Measurements from ENCODE around the gene CHAC2. TPM values are rescaled to one million over a fixed set of nuclear protein-coding genes. Genes with fewer than 3 reads are reported as not detected.

The CHAC2 gene
- total RNA-seq, 1 donor from 2014 or later = 4.7 TPM

DNA sequence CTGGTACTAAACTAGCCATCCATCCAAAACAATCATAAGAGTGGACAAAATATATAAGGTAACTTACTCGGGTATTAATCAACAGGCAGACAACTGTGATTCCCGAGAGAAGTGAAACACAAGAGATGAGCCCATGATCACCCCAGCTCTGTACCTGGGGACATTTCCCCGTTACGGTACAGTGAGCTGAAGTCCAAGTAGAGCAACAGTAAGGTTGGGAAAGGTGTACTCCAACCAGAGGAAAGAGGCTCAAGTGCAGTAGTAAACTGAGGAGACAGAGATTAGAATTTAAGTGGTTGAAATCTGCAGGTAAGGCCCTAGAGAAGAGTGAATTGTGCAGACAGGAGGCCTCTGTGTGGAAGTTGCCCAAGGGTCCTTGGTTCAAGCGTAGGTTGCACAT lies 30.5 kb upstream of the CHAC2 start:
- Mint-ChIP-seq H3K4me3 (no peak overlapping the region), H3K9me3 (peaks cover 6% of the 10 kb centered on the region), H3K4me1 (ENCODE audit: unreplicated experiment) (no peaks in the 10 kb centered on the region), H3K27ac (no peak overlapping the region), H3K27me3 (no peaks in the 10 kb centered on the region), H3K36me3 (peaks cover 31% of the 10 kb centered on the region)
- DNase-seq (ENCODE audit: extremely low spot score, unreplicated experiment) = no peak
- TF ChIP-seq, protein P1, sequence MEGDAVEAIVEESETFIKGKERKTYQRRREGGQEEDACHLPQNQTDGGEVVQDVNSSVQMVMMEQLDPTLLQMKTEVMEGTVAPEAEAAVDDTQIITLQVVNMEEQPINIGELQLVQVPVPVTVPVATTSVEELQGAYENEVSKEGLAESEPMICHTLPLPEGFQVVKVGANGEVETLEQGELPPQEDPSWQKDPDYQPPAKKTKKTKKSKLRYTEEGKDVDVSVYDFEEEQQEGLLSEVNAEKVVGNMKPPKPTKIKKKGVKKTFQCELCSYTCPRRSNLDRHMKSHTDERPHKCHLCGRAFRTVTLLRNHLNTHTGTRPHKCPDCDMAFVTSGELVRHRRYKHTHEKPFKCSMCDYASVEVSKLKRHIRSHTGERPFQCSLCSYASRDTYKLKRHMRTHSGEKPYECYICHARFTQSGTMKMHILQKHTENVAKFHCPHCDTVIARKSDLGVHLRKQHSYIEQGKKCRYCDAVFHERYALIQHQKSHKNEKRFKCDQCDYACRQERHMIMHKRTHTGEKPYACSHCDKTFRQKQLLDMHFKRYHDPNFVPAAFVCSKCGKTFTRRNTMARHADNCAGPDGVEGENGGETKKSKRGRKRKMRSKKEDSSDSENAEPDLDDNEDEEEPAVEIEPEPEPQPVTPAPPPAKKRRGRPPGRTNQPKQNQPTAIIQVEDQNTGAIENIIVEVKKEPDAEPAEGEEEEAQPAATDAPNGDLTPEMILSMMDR (conservative IDR thresholded peaks at IDR 0.05) = no peak

DNA sequence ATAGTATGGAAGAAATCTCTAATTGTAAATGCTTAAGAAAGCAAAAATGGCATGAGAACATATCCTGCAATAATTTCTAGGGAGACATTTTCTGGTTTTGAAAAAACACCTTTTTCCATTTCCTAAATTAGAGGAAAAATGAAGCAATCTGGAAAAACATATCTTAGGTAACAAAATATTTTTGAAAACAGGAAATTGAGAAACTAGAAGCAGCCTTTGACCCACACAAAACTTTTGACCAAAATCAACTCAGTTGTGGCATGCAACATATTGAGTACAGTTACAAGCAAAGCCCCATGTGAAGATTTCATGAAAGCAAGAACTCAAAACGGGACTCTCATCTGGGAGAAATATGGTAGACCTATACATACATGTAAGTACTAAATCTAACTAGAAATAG lies 28.6 kb upstream of the CHAC2 start:
- TF ChIP-seq, protein P1 (conservative IDR thresholded peaks at IDR 0.05) = no peak
- Mint-ChIP-seq H3K9me3 (peaks cover 6% of the 10 kb centered on the region), H3K4me1 (ENCODE audit: unreplicated experiment) (no peaks in the 10 kb centered on the region), H3K36me3 (peaks cover 28% of the 10 kb centered on the region), H3K27ac (no peak overlapping the region), H3K27me3 (no peaks in the 10 kb centered on the region), H3K4me3 (no peak overlapping the region)
- DNase-seq (ENCODE audit: extremely low spot score, unreplicated experiment) = no peak

DNA sequence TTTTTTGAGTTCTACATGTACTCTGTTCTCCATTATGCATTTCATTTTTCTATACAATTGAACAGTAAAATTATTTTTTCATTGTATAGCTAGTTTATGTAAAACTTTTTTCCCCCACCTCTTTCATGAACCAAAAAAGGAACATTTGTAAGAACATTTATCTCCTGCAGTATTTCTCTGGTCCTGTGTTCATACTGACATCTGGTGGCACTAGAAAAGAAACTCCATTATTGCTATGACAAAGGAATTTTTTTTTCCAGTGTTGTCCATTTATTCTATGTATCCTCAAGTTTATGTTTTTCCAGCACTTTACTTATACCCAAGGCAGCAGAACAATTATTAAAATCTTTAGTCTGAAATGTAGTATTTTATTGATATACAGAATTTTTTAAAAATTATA lies 27.4 kb upstream of the CHAC2 start:
- Mint-ChIP-seq H3K4me3 (no peak overlapping the region), H3K36me3 (peaks cover 20% of the 10 kb centered on the region), H3K27ac (no peak overlapping the region), H3K4me1 (ENCODE audit: unreplicated experiment) (no peaks in the 10 kb centered on the region), H3K27me3 (no peaks in the 10 kb centered on the region), H3K9me3 (no peaks in the 10 kb centered on the region)
- DNase-seq (ENCODE audit: extremely low spot score, unreplicated experiment) = no peak
- TF ChIP-seq, protein P1 (conservative IDR thresholded peaks at IDR 0.05) = peak; percentile 69

DNA sequence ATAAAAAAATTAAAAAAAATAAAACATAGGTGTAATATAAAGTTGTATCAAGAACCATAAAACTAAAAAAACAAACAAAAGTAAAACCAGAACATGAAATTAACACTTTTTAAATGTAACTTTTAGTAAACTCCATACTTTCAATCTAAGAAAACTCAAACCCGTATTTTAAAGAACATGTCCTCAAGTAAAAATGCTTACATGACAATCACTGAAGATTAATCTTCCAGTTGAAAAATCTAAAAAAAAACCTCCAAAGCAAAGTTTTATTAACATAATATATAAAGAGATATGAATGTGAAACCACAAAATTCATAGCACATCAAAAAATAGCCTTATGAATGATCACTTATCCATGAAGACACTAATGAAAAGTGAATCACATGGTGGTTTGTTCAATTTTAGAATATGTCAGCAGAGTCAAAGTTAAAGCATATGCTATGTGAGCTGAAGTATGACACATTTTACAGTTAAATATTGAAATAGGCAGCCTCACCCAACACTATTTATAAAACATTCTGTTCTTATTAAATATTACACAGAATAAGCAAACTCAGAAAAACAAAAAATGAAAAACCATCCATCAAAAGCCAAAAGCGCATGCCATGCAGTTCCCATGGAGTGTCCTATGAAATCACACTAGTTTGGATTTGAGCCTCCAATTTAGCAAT lies 23.1 kb upstream of the CHAC2 start:
- H3K36me3 Mint-ChIP-seq = peaks cover 37% of the 10 kb centered on the region
- no peak overlapping the region for H3K27ac Mint-ChIP-seq
- H3K4me1 Mint-ChIP-seq (ENCODE audit: unreplicated experiment) = no peaks in the 10 kb centered on the region
- no peak for DNase-seq (ENCODE audit: extremely low spot score, unreplicated experiment)
- TF ChIP-seq, protein P1 (conservative IDR thresholded peaks at IDR 0.05) = no peak
- no peak overlapping the region for H3K4me3 Mint-ChIP-seq
- H3K9me3 Mint-ChIP-seq = no peaks in the 10 kb centered on the region
- H3K27me3 Mint-ChIP-seq = no peaks in the 10 kb centered on the region

DNA sequence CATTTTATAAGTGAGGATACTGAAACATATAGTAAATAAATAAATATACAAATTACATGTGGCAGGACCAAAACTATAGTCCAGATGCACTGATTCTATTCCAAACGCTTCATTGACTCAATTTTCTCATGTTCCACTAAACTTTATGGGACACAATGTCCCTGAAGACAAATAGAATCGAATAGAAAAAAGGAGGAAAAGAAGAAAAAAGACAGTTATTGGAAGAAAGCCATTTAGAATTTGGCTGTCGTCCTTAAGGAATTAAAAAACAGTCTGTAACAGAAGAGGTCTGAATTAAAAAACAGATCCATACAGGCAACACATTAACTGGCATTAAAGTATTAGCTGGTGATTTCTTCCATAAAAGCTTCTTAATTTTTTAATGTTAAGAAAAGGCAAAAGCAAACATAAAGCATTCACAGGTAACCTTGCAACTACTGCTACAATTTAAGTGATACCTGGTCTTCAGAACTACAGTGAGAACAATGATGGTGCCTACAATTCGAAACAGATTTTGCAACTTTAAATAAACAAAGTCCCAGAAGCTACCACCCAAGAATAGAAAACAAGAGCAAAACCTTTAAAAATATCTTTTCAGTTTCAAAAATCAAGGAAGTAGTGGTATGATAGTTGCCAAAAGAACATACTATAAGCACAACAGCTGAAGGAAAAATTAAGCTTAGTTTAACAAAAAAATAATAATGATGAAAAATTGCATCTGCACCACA lies 17.4 kb upstream of the CHAC2 start:
- H3K27ac Mint-ChIP-seq = no peak overlapping the region
- no peak overlapping the region for H3K4me3 Mint-ChIP-seq
- TF ChIP-seq, protein P1 (conservative IDR thresholded peaks at IDR 0.05) = no peak
- no peaks in the 10 kb centered on the region for H3K9me3 Mint-ChIP-seq
- no peaks in the 10 kb centered on the region for H3K27me3 Mint-ChIP-seq
- H3K36me3 Mint-ChIP-seq = peaks cover 29% of the 10 kb centered on the region
- DNase-seq (ENCODE audit: extremely low spot score, unreplicated experiment) = no peak
- no peaks in the 10 kb centered on the region for H3K4me1 Mint-ChIP-seq (ENCODE audit: unreplicated experiment)

Measured in type B pancreatic cell (in vitro differentiated cells).